Choroid plexus epithelial cell (primary cell): Measurements from ENCODE around the gene PODXL2.

Experiments
- DNase-seq: peaks from one replicate; pipeline ENCODE4 v3.0.0-alpha.2; 2010; ENCODE audit warnings: low read depth
- H3K4me3 ChIP-seq: 2 replicates; pipeline ENCODE4 v1.5.1; 2011; ENCODE audit warnings: low read depth, mild to moderate bottlenecking, control low read depth, low read length, moderate library complexity
- TF ChIP-seq, protein P1 (sequence below): conservative IDR thresholded peaks from 2 replicates; pipeline ENCODE4 v1.5.1; 2011; ENCODE audit warnings: low read depth, mild to moderate bottlenecking, control low read depth, inconsistent platforms, low read length, moderate library complexity

PODXL2 gene

DNA sequence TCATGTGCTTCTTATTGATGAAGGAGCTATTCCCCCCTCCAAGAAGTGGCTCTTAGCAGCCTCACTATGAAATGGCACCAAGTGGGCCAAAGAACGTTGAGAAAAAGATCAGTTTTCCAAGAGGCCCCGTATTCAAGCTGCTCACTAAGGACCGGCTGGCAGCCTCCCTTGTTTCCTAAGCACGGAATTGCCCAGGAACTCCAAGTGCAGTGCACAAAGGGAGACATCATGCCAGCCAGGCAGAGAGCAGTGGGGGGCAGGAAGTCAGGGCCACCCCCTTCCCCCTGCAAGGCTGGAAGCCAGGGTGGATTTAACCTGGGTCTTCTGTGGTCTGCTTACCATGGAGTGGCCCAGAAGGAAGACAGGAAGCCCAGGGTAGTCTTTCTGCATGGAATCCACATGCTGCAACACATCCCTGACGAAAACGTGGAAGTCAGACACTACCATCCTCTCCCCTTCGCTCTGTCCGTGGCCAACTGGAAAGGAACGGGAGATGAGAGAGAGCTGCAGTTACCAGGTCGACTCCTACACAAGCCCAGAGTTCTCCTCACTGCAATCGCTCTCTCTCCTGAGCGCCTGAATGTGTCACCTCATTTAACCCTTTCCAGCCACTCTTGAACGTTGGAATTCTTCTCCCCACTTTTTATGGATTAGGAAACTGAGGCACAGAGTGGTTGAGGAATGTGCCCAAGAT is 93.3 kb downstream of the PODXL2 start:
- TF ChIP-seq, protein P1, sequence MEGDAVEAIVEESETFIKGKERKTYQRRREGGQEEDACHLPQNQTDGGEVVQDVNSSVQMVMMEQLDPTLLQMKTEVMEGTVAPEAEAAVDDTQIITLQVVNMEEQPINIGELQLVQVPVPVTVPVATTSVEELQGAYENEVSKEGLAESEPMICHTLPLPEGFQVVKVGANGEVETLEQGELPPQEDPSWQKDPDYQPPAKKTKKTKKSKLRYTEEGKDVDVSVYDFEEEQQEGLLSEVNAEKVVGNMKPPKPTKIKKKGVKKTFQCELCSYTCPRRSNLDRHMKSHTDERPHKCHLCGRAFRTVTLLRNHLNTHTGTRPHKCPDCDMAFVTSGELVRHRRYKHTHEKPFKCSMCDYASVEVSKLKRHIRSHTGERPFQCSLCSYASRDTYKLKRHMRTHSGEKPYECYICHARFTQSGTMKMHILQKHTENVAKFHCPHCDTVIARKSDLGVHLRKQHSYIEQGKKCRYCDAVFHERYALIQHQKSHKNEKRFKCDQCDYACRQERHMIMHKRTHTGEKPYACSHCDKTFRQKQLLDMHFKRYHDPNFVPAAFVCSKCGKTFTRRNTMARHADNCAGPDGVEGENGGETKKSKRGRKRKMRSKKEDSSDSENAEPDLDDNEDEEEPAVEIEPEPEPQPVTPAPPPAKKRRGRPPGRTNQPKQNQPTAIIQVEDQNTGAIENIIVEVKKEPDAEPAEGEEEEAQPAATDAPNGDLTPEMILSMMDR: no peak

More for the DNA sequence above, 93.3 kb downstream of the PODXL2 start:
- no peak overlapping the region for H3K4me3 ChIP-seq
- no peak for DNase-seq
